ENCODE results near the gene EVC2. TPM values are rescaled to one million over a fixed set of nuclear protein-coding genes. Genes with fewer than 3 reads are reported as not detected.
A peak's percentile ranks its signal among the peaks of the same experiment; 100 is the strongest.
"Not testable (repeated sequence)": the region's sequence is repeated elsewhere in the genome, so short reads cannot be mapped to it uniquely, and the experiment has no call there.

The EVC2 gene
- total RNA-seq, 8 experiments from 2014 or later, result 0.16 to 5.1 (median 1.0) TPM

DNA sequence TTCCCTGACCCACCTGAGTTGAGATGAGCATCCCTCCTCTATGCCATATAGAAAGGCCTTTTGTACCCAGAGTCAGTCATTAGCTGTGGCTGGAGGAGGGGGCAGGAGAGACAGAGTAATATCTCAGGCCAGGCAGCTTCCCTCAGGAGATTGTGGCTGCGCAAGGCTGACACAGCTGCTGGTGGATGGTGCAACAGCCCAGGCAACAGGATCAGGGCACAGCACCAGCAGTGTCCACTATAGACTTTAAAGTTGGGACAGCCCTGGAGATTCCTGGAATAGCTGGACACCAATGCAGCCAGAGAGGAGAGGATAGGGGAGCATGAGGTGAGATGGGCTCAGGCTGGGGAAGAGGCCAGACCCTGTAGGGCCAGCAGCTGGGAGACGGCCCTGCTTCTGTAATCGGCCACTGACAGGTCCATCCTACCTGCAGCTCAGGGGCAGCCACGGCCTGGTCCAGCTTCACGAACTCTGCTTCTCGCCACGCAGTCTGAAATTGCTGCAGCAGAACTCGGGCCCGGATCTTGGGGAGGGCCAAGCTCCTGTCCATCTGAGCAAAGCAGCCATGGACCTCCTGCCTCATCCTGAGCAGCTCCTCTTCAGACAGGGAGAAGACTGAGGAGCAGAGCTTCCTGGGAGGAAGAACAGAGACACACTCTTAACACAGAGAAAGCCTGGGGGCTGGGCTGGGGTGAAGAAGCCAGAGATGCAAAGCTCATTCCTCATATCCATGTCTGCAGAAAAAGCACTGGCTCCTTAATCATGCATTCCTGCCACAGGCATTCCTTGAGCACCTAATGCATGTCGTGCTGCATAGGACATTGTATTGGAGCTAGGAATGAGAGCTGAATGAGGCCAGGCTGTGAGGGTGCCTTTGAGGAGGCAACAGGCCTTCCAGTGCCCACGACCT is 90.1 kb downstream of the EVC2 start:
- ATAC-seq (replicated peaks in 6 of 8), result peak in 3 of 8 experiments; percentile 60 to 72 (median 66)
- Histone ChIP-seq H3K27ac (no peak overlapping the region), H3K4me3 (no peak overlapping the region), H3K4me1 (replicated peaks in 1 of 2) (peaks cover 0 to 6% of the 10 kb centered on the region in 2 donors)
- WGBS, 10 experiments, result 71 to 100% (median 97%) methylated on average over 1 to 10 of the region's 11 CpGs; no CpG with 5 or more reads in 3 of the 10 experiments
- in situ Hi-C loops (cut with MboI; ENCODE audit: low pct_unique_long_range_greater_than_20kb in 2 of 9, low sequenced_read_pairs in 9 of 9, unreplicated experiment in 9 of 9), result loop anchor here in 1 of 9 experiments (25.0 kb wide), 1 partner anchor 206 kb away; no protein-coding TSS in a partner anchor

DNA sequence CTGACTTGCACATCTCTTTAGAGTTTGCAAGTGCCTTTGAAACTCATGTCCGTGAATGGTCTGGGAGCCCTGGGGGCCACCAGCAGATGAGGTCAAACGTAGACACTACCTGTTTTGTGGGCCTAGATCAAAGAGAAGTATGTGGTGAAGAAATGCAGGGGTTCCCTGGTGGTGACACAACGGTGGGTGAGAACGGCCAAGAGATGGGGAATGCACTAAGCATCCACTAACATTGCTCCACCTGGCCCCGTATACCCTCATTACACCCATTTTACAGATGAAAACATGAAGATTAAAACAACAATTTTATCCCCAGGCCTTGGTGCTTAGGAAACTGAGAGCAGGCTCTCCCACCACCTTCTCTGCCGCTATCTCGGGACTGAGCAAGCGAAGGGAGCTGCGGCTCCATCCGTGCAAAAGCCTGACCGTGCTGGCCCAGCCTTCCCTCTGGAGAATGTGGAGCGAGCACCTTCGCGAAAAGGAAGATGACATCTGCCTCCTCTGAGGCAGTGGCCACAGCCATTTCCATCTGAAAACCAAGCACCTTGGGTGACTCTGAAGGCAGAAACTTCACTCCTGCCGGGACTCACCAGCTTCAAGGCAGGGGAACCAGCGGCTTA is 91.9 kb downstream of the EVC2 start:
- Histone ChIP-seq H3K4me3 (no peak overlapping the region), H3K27ac (no peak overlapping the region), H3K4me1 (replicated peaks in 1 of 2) (peaks cover 3 to 6% of the 10 kb centered on the region in 2 donors)
- ATAC-seq (replicated peaks in 6 of 8), result no peak
- in situ Hi-C loops (cut with MboI; ENCODE audit: low pct_unique_long_range_greater_than_20kb in 2 of 9, low sequenced_read_pairs in 9 of 9, unreplicated experiment in 9 of 9), result loop anchor here in 1 of 9 experiments (25.0 kb wide), 1 partner anchor 204 kb away; no protein-coding TSS in a partner anchor
- WGBS, 10 experiments, result 67 to 100% (median 90%) methylated on average over 1 to 6 of the region's 16 CpGs; no CpG with 5 or more reads in 4 of the 10 experiments

- ATAC-seq (replicated peaks in 6 of 8), result peak in 3 of 8 experiments; percentile 46 to 81 (median 62)
- H3K4me3 ChIP-seq, result no peak overlapping the region
- WGBS, 10 experiments, result 59 to 83% (median 76%) methylated on average over 2 to 6 of the region's 10 CpGs; no CpG with 5 or more reads in 4 of the 10 experiments
- no peak overlapping the region for H3K27ac ChIP-seq
- peaks cover under 1 to 3% of the 10 kb centered on the region in 2 donors for H3K4me1 ChIP-seq (replicated peaks in 1 of 2)
- in situ Hi-C loops (cut with MboI; ENCODE audit: low pct_unique_long_range_greater_than_20kb in 2 of 9, low sequenced_read_pairs in 9 of 9, unreplicated experiment in 9 of 9), result loop anchor here in 1 of 9 experiments (25.0 kb wide), 1 partner anchor 203 kb away; no protein-coding TSS in a partner anchor
These were observed 92.8 kb downstream of the EVC2 start for GRCh38 chr4:5615496-5616075.

DNA sequence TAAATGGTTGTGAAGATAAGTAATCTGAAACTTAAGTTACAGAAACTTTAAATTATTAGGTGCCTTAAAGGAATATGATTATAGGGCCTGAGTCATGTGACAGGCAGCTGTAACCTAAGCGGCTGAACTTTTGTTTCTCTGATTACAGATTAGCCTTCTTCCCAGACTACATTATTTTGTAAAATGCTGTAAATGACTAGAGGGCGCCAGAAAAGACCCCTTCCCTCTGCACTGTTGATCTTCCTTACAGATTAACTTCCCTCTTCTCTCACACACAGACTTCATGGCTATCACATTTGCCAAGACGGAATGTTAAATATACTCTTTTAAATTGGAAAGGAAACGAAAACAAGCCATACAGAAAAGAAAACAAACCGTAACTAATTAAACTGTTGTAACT is 96.6 kb downstream of the EVC2 start:
- Histone ChIP-seq H3K27ac (no peak overlapping the region), H3K4me3 (no peak overlapping the region), H3K4me1 (replicated peaks in 1 of 2) (peaks cover 12 to 15% of the 10 kb centered on the region in 2 donors)
- ATAC-seq (replicated peaks in 6 of 8), result no peak
- in situ Hi-C loops (cut with MboI; ENCODE audit: low pct_unique_long_range_greater_than_20kb in 2 of 9, low sequenced_read_pairs in 9 of 9, unreplicated experiment in 9 of 9), result loop anchor here in 1 of 9 experiments (25.0 kb wide), 1 partner anchor 199 kb away; no protein-coding TSS in a partner anchor
- 32 to 92% (median 72%) methylated on average over 3 to 5 of the region's 5 CpGs for WGBS, 10 experiments

- Histone ChIP-seq H3K4me1 (replicated peaks in 1 of 2) (peaks cover 12 to 15% of the 10 kb centered on the region in 2 donors), H3K27ac (peak overlapping the region in 1 of 2 donors; percentile 27), H3K4me3 (no peak overlapping the region)
- 42 to 90% (median 81%) methylated on average over 2 to 9 of the region's 12 CpGs for WGBS, 10 experiments
- ATAC-seq (replicated peaks in 6 of 8), result peak in 5 of 8 experiments; percentile 57 to 84 (median 82)
- in situ Hi-C loops (cut with MboI; ENCODE audit: low pct_unique_long_range_greater_than_20kb in 2 of 9, low sequenced_read_pairs in 9 of 9, unreplicated experiment in 9 of 9), result loop anchor here in 1 of 9 experiments (25.0 kb wide), 1 partner anchor 197 kb away; no protein-coding TSS in a partner anchor
These were observed 98.9 kb downstream of the EVC2 start for GRCh38 chr4:5609306-5610007.

DNA sequence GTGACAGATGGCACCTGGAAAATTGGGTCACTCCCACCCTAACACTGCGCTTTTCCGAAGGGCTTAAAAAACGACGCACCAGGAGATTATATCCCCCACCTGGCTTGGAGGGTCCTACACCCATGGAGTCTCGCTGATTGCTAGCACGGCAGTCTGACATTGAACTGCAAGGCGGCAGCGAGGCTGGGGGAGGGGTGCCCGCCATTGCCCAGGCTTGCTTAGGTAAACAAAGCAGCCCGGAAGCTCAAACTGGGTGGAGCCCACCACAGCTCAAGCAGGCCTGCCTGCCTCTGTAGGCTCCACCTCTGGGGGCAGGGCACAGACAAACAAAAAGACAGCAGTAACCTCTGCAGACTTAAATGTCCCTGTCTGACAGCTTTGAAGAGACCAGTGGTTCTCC is 114.5 kb downstream of the EVC2 start:
- in situ Hi-C loops (cut with MboI; ENCODE audit: low pct_unique_long_range_greater_than_20kb in 2 of 9, low sequenced_read_pairs in 9 of 9, unreplicated experiment in 9 of 9); H3K4me1 ChIP-seq (replicated peaks in 1 of 2); H3K4me3 ChIP-seq; H3K27ac ChIP-seq; ATAC-seq (replicated peaks in 6 of 8): not testable (repeated sequence)
- 100% methylated on average over 3 of the region's 10 CpGs; no CpG with 5 or more reads in 9 of the 10 experiments for WGBS, 10 experiments

DNA sequence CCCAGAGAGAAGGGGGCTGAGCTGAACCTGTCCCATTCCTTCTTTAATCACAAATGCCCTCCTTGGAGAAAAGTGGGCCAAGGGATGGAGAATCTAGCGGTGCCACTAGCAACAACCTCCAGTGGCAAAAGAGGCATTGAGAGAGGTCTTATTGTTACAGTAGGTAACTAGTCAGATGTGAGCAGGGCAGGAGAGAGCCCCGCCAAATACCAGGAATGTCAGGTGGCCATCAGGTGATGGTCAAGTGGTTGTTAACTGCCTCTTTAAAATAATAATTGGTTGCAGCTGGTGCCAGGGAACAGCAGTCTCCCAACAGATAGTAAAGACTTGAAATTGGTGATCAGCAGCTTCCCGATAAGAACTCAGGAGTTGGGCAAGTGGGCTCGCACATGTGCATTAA is 116.1 kb downstream of the EVC2 start:
- H3K4me3 ChIP-seq, result no peak overlapping the region
- ATAC-seq (replicated peaks in 6 of 8), result no peak
- in situ Hi-C loops (cut with MboI; ENCODE audit: low pct_unique_long_range_greater_than_20kb in 2 of 9, low sequenced_read_pairs in 9 of 9, unreplicated experiment in 9 of 9), result no loop called here
- no peak overlapping the region for H3K27ac ChIP-seq
- 50 to 96% (median 94%) methylated on average over 1 to 4 of the region's 4 CpGs; no CpG with 5 or more reads in 4 of the 10 experiments for WGBS, 10 experiments
- no peaks in the 10 kb centered on the region for H3K4me1 ChIP-seq (replicated peaks in 1 of 2)

DNA sequence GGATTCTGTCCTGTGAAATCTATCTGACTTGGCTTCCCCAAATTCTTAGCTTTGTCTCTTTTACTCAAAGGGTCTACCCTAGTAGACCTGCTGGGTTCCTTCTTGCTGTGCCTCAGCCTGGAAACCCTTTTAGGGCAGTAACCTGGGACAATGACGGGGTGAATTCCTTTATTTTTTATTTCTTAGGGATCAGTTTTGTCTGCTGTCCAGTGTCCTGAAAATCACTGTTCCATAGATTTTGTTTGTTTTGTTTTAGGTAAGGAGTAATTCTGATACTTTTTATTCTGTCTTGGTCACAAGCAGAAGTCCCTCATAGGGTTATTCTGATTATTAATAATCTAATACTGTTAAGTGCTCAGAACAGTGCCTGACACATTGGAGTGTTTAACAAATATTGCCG is 118.9 kb downstream of the EVC2 start:
- Histone ChIP-seq H3K27ac (no peak overlapping the region), H3K4me1 (replicated peaks in 1 of 2) (no peaks in the 10 kb centered on the region), H3K4me3 (no peak overlapping the region)
- in situ Hi-C loops (cut with MboI; ENCODE audit: low pct_unique_long_range_greater_than_20kb in 2 of 9, low sequenced_read_pairs in 9 of 9, unreplicated experiment in 9 of 9), result no loop called here
- 86 to 100% (median 90%) methylated on average over 1 to 2 of the region's 2 CpGs; no CpG with 5 or more reads in 1 of the 10 experiments for WGBS, 10 experiments
- no peak for ATAC-seq (replicated peaks in 6 of 8)

DNA sequence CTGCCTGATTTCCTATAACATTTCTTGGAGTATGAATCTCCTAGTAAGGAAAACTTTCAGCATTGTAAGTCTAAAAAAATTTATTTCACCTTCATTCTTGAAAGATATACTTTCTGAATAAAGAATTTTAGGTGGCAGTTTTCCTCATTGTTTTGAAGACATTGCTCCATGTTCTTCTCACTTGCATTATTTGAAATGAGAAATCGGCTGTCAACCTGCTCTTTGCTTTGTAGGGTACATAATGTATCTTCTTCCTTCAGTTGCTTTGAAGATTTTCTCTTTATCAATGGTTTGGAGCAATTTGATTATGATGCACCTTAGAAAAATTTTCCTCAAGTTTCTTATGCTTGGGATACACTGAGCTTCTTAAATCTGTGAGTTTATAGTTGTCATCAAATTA is 120.3 kb downstream of the EVC2 start:
- Histone ChIP-seq H3K4me3 (no peak overlapping the region), H3K4me1 (replicated peaks in 1 of 2) (no peaks in the 10 kb centered on the region), H3K27ac (no peak overlapping the region)
- no peak for ATAC-seq (replicated peaks in 6 of 8)
- in situ Hi-C loops (cut with MboI; ENCODE audit: low pct_unique_long_range_greater_than_20kb in 2 of 9, low sequenced_read_pairs in 9 of 9, unreplicated experiment in 9 of 9), result no loop called here
- 75 to 100% (median 100%) methylated on average over 1 of the region's 1 CpG; no CpG with 5 or more reads in 2 of the 10 experiments for WGBS, 10 experiments

DNA sequence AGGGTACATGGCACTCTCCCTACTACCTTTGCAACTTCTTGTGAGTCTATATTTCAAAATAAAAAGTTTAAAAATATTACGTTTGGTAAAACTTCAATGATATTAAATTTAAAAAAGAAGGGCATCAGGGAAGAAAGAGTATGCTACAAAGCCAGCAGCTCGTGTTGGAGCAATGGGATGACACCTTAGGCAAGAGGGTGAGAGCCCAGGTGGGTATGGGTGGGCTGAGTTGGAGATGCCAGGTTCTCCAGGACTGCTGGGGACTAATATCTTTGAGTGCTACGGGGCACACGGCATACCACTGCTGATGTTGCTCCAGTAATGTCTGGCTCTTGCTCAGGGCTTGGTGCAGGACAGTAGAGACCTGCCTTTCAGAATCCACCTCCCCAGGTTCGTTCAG is 132.4 kb downstream of the EVC2 start:
- in situ Hi-C loops (cut with MboI; ENCODE audit: low pct_unique_long_range_greater_than_20kb in 2 of 9, low sequenced_read_pairs in 9 of 9, unreplicated experiment in 9 of 9), result no loop called here
- 22 to 100% (median 60%) methylated on average over 1 to 4 of the region's 5 CpGs; no CpG with 5 or more reads in 2 of the 10 experiments for WGBS, 10 experiments
- H3K4me3 ChIP-seq, result no peak overlapping the region
- no peak for ATAC-seq (replicated peaks in 6 of 8)
- no peak overlapping the region for H3K27ac ChIP-seq
- H3K4me1 ChIP-seq (replicated peaks in 1 of 2), result no peaks in the 10 kb centered on the region

DNA sequence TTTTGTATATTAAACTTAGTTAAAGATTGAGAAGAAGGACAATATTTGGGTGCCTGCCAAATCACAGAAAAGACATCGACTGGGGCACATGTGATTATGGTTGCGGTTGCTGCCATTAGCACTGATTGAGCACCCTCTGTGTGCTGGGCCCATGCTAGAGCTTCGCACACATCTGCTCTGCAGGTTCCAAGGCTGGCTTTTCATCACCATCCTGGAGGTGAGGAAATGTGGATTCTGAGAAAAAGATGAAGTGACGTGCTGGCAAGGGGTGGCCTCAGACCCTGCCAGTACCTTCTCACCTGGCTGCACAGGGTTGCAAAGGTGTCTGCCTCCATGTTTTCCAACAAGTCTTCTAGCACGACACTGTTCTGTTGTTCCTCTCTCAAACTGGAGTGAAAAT is 134.0 kb downstream of the EVC2 start:
- Histone ChIP-seq H3K4me3 (no peak overlapping the region), H3K27ac (no peak overlapping the region), H3K4me1 (replicated peaks in 1 of 2) (no peaks in the 10 kb centered on the region)
- 85 to 97% (median 90%) methylated on average over 2 to 4 of the region's 5 CpGs; no CpG with 5 or more reads in 5 of the 10 experiments for WGBS, 10 experiments
- in situ Hi-C loops (cut with MboI; ENCODE audit: low pct_unique_long_range_greater_than_20kb in 2 of 9, low sequenced_read_pairs in 9 of 9, unreplicated experiment in 9 of 9), result no loop called here
- no peak for ATAC-seq (replicated peaks in 6 of 8)

GRCh38 chr4:5573965-5574364 is 134.4 kb downstream of the EVC2 start:
- no peak for ATAC-seq (replicated peaks in 6 of 8)
- in situ Hi-C loops (cut with MboI; ENCODE audit: low pct_unique_long_range_greater_than_20kb in 2 of 9, low sequenced_read_pairs in 9 of 9, unreplicated experiment in 9 of 9), result no loop called here
- Histone ChIP-seq H3K27ac (no peak overlapping the region), H3K4me3 (no peak overlapping the region), H3K4me1 (replicated peaks in 1 of 2) (no peaks in the 10 kb centered on the region)
- WGBS, 10 experiments, result 82 to 100% (median 100%) methylated on average over 2 to 7 of the region's 8 CpGs; no CpG with 5 or more reads in 7 of the 10 experiments
